Omental fat pad (tissue), 4 donors: ENCODE data around the gene MID1. TPM values are rescaled to one million over a fixed set of nuclear protein-coding genes. Genes with fewer than 3 reads are reported as not detected.

Source experiments
- ATAC-seq: fragments of 150-250 bp; one replicate; pipeline ENCODE4 v1.9.1; 2016; ENCODE audit warnings: mild to moderate bottlenecking, moderate library complexity; ENCODE audit not compliant: low FRiP score
- DNase-seq: peaks from one replicate; pipeline ENCODE4 v3.0.0-alpha.2; 2019; ENCODE audit warnings: low spot score
- total RNA-seq, 4 donors: library from RNA; depleted of rRNA; stranded (reverse); fragments of >200 nt; gene quantifications; one replicate each; pipeline ENCODE4 v1.1.0, GENCODE V29; 2016
- TF ChIP-seq, protein P1 (sequence below), 3 donors: fragments of 450-650 bp; IDR thresholded peaks; one replicate each; pipeline ENCODE4 v1.5.1; 2016 to 2017; ENCODE audit warnings: antibody characterized with exemption in 3 of 3, mild to moderate bottlenecking in 3 of 3, moderate library complexity in 2 of 3

MID1 gene
- total RNA-seq, 4 donors from 2014 or later, result 8.3 to 14.5 (median 10.8) TPM

DNA sequence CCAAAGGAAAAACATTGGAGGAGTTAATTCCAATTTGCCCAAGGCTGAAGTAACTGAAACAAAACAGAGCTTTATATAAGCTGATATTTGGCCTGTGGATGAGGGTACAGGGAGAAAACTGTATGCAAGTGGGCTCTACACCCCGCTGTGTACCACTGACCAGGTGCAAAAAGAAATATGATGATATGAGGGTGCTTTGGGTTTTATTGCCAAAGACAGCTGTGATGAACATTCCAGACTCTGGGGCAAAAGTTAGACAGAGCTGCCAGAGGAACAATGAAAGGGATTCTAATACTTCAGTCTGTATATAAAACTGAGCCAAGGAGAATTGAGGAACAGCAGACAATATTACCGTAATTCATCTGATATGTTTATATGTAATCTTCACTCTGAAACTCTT is 117.4 kb downstream of the MID1 start:
- no peak for ATAC-seq
- TF ChIP-seq, protein P1, sequence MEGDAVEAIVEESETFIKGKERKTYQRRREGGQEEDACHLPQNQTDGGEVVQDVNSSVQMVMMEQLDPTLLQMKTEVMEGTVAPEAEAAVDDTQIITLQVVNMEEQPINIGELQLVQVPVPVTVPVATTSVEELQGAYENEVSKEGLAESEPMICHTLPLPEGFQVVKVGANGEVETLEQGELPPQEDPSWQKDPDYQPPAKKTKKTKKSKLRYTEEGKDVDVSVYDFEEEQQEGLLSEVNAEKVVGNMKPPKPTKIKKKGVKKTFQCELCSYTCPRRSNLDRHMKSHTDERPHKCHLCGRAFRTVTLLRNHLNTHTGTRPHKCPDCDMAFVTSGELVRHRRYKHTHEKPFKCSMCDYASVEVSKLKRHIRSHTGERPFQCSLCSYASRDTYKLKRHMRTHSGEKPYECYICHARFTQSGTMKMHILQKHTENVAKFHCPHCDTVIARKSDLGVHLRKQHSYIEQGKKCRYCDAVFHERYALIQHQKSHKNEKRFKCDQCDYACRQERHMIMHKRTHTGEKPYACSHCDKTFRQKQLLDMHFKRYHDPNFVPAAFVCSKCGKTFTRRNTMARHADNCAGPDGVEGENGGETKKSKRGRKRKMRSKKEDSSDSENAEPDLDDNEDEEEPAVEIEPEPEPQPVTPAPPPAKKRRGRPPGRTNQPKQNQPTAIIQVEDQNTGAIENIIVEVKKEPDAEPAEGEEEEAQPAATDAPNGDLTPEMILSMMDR (IDR thresholded peaks at IDR 0.05), result no peak

DNA sequence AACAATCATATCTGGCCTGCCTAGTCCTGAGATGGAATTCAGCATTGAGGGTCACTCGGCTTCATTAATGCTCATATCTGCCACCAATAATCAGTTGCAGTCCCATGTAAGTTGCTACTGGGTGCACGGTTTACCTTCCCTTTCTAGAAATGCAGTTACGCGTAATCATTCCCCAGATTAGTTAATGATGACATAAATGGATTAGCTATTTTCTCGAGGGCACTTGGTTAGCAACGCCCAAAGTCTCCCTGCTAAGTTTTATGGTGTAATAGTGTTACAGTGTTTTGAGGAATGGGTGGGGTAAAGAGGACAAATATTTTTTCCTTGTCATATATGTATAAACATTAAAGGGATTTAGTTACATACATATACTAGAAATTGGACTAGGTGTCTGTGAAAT is 118.8 kb downstream of the MID1 start:
- ATAC-seq (no peak), DNase-seq (no peak)
- TF ChIP-seq, protein P1 (IDR thresholded peaks at IDR 0.05), result no peak

More for the DNA sequence above, 117.4 kb downstream of the MID1 start:
- DNase-seq, result no peak

DNA sequence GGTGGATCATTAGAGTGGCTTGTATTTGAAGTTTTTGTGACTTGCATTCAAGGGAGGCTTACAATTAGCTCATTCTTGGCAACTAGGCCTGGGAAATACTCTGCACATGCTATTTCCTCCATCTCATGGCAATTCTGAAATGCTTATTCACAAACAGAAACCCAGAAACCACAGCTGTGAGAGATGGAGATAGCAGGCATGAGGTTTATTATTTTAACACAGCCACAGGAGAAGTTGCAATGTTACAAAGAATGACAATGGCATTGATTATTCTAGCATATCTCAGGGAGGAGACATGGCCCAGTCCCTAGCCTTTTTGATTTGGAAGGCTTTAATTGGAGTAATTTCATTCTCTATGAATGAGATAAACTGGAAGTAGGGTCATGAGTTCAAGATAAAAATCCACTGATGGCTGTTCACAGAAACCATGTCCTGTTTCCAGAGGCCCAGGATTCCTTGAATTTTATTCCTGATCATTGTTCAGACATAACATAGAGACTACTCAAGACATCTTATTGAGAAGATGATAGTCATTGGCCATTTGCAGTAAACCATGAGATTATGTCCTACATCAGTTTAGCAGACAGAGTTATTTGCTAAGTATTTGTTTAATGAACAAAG is 123.9 kb downstream of the MID1 start:
- no peak for ATAC-seq
- DNase-seq, result no peak
- TF ChIP-seq, protein P1 (IDR thresholded peaks at IDR 0.05), result no peak

DNA sequence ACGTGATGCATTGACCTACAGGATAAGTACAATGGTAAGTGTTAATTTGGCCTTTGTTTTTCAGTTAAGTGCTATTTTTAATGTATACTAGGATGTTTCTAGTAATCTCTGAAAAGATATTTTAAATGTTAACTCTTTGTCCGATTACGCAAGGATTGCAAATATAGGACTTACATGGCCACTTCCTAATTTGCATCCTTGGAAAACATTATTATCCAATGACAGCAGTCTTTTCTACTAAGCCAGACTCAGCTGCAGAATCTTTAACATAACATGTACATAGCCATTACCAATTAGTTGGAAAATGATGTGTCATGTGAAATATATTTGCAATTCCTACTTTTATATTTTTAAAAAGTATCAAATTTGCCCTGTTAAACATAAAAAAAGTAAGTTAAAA is 124.7 kb downstream of the MID1 start:
- DNase-seq (no peak), ATAC-seq (no peak)
- TF ChIP-seq, protein P1 (IDR thresholded peaks at IDR 0.05), result no peak

GRCh38 chrX:10492250-10492649 is 128.1 kb downstream of the MID1 start:
- TF ChIP-seq, protein P1 (IDR thresholded peaks at IDR 0.05), result no peak
- ATAC-seq (no peak), DNase-seq (no peak)

DNA sequence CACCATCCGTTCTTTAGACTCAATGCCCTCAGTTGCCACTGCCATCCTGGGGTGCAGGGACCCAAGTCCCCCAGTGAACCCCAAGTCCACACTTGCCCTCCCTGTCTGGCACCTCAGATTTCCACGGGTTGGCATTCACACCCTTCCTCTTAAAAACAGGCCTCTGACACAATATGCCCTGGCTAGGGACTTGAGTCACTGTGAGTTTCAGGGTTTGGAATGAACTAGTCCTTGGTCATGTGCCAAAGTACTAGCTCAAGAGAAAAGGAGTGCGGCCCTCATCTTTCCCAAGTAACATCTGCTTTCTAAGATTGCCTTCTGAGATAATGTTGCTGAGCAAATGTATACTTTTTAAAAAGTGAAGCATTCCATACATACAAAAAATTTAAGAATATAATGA is 134.0 kb downstream of the MID1 start:
- ATAC-seq (no peak), DNase-seq (no peak)

GRCh38 chrX:10485326-10485725 is 135.1 kb downstream of the MID1 start:
- ATAC-seq (no peak), DNase-seq (no peak)
- TF ChIP-seq, protein P1 (IDR thresholded peaks at IDR 0.05), result no peak

More for the DNA sequence above, 134.0 kb downstream of the MID1 start:
- TF ChIP-seq, protein P1 (IDR thresholded peaks at IDR 0.05), result no peak
